Endodermal cell (in vitro differentiated cells): ENCODE measurements around the gene EIF2S3B. TPM values are rescaled to one million over a fixed set of nuclear protein-coding genes. Genes with fewer than 3 reads are reported as not detected.
A peak's percentile ranks its signal among the peaks of the same experiment; 100 is the strongest.

Experiments
- DNase-seq: peaks from one replicate; pipeline ENCODE4 v3.0.0-alpha.2; 2017
- H3K27ac ChIP-seq: 2 replicates; pipeline ENCODE4 v1.5.1; 2013; ENCODE audit warnings: mild to moderate bottlenecking, low read depth, low read length, moderate library complexity
- H3K27me3 ChIP-seq: 2 replicates; pipeline ENCODE4 v1.6.1; 2013; ENCODE audit warnings: mild to moderate bottlenecking, low read length, moderate library complexity; ENCODE audit not compliant: insufficient read depth, control insufficient read depth, poor library complexity, severe bottlenecking
- H3K36me3 ChIP-seq: 2 replicates; pipeline ENCODE4 v1.7.0; 2013; ENCODE audit warnings: mild to moderate bottlenecking, low read length, moderate library complexity; ENCODE audit not compliant: control insufficient read depth, insufficient read depth
- H3K4me1 ChIP-seq: one replicate; pipeline ENCODE4 v1.7.0; 2013; ENCODE audit warnings: low read length; ENCODE audit not compliant: control insufficient read depth, insufficient read depth
- H3K4me3 ChIP-seq: 2 replicates; pipeline ENCODE4 v1.5.1; 2013; ENCODE audit warnings: mild to moderate bottlenecking, low read length, moderate library complexity
- H3K9ac ChIP-seq: 2 replicates; pipeline ENCODE4 v1.6.1; 2013; ENCODE audit warnings: mild to moderate bottlenecking, low read length, moderate library complexity; ENCODE audit not compliant: poor library complexity, severe bottlenecking; ENCODE audit errors: extremely low read depth
- H3K9me3 ChIP-seq: 2 replicates; pipeline ENCODE4 v1.6.1; 2013; ENCODE audit warnings: mild to moderate bottlenecking, low read length, moderate library complexity; ENCODE audit not compliant: control insufficient read depth
- H3K27ac Mint-ChIP-seq: 2 replicates; pipeline ENCODE4 v1.8.0; 2020; ENCODE audit warnings: mixed read lengths
- H3K27me3 Mint-ChIP-seq: 2 replicates; pipeline ENCODE4 v1.8.0; 2021; ENCODE audit warnings: mild to moderate bottlenecking, mixed read lengths; ENCODE audit not compliant: insufficient read depth
- H3K36me3 Mint-ChIP-seq: 2 replicates; pipeline ENCODE4 v1.8.0; 2020; ENCODE audit warnings: low read depth, mixed read lengths
- H3K4me1 Mint-ChIP-seq: 2 replicates; pipeline ENCODE4 v1.8.0; 2020; ENCODE audit warnings: mixed read lengths
- H3K4me3 Mint-ChIP-seq: 2 replicates; pipeline ENCODE4 v1.8.0; 2020; ENCODE audit warnings: mild to moderate bottlenecking, moderate library complexity, mixed read lengths
- H3K9me3 Mint-ChIP-seq: 2 replicates; pipeline ENCODE4 v1.8.0; 2020; ENCODE audit warnings: mild to moderate bottlenecking, mixed read lengths
- WGBS, 2 experiments: methylation state at CpG; one replicate each; pipeline versions ENCODE4 v1.1.5 to v1.1.7; 2013; ENCODE audit warnings: missing lambda C conversion rate in 2 of 2, mixed read lengths in 1 of 2; ENCODE audit not compliant: insufficient coverage in 1 of 2, insufficient read length in 1 of 2; 5-methylcytosine and 5-hydroxymethylcytosine counted together
- total RNA-seq, 2 donors: library from RNA; stranded (reverse); fragmentation: NEBNext Ultra II Directional in 1 of 2; extraction: Animal tissue kit (Norgen Biotek cat#: 25700) in 1 of 2; gene quantifications; 2 replicates in 1 of 2; 3 replicates in 1 of 2; pipeline ENCODE4 v1.2.1, GENCODE V29; 2021
- TF ChIP-seq, protein P1 (sequence below): fragments of 200-600 bp; sonication (generic); conservative IDR thresholded peaks from 2 replicates; pipeline ENCODE4 v1.5.0; 2021; ENCODE audit warnings: antibody characterized with exemption, mild to moderate bottlenecking

EIF2S3B gene
- total RNA-seq, 2 donors from 2014 or later = 2.1 to 5.9 TPM

GRCh38 chr12:10554228-10554755, 48.6 kb downstream of the EIF2S3B start:
- no peak overlapping the region for H3K27ac ChIP-seq

GRCh38 chr12:10554756-10555481, 49.2 kb downstream of the EIF2S3B start:
- H3K9me3 ChIP-seq = peaks cover 15% of the 10 kb centered on the region
- Mint-ChIP-seq H3K4me3 (no peak overlapping the region), H3K27me3 (no peaks in the 10 kb centered on the region), H3K9me3 (peaks cover 14% of the 10 kb centered on the region), H3K27ac (no peak overlapping the region), H3K36me3 (no peaks in the 10 kb centered on the region), H3K4me1 (peaks cover 17% of the 10 kb centered on the region)
- no peaks in the 10 kb centered on the region for H3K36me3 ChIP-seq
- 94 to 95% methylated on average over 5 to 7 of the region's 7 CpGs for WGBS, 2 experiments
- H3K9ac ChIP-seq = no peak overlapping the region
- no peak for DNase-seq
- no peaks in the 10 kb centered on the region for H3K27me3 ChIP-seq
- no peaks in the 10 kb centered on the region for H3K4me1 ChIP-seq
- H3K27ac ChIP-seq = no peak overlapping the region
- TF ChIP-seq, protein P1, sequence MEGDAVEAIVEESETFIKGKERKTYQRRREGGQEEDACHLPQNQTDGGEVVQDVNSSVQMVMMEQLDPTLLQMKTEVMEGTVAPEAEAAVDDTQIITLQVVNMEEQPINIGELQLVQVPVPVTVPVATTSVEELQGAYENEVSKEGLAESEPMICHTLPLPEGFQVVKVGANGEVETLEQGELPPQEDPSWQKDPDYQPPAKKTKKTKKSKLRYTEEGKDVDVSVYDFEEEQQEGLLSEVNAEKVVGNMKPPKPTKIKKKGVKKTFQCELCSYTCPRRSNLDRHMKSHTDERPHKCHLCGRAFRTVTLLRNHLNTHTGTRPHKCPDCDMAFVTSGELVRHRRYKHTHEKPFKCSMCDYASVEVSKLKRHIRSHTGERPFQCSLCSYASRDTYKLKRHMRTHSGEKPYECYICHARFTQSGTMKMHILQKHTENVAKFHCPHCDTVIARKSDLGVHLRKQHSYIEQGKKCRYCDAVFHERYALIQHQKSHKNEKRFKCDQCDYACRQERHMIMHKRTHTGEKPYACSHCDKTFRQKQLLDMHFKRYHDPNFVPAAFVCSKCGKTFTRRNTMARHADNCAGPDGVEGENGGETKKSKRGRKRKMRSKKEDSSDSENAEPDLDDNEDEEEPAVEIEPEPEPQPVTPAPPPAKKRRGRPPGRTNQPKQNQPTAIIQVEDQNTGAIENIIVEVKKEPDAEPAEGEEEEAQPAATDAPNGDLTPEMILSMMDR = no peak
- H3K4me3 ChIP-seq = no peak overlapping the region

More at GRCh38 chr12:10554228-10554755, 48.6 kb downstream of the EIF2S3B start:
- H3K27me3 Mint-ChIP-seq = no peaks in the 10 kb centered on the region
- Histone ChIP-seq H3K27me3 (no peaks in the 10 kb centered on the region), H3K9me3 (peaks cover 15% of the 10 kb centered on the region), H3K4me3 (no peak overlapping the region), H3K36me3 (no peaks in the 10 kb centered on the region), H3K4me1 (no peaks in the 10 kb centered on the region), H3K9ac (no peak overlapping the region)
- no peaks in the 10 kb centered on the region for H3K36me3 Mint-ChIP-seq
- H3K9me3 Mint-ChIP-seq = peaks cover 14% of the 10 kb centered on the region
- WGBS, 2 experiments = 85% methylated on average over 6 of the region's 6 CpGs; no CpG with 5 or more reads in 1 of the 2 experiments
- no peak overlapping the region for H3K4me3 Mint-ChIP-seq
- DNase-seq = no peak
- TF ChIP-seq, protein P1 = no peak
- H3K4me1 Mint-ChIP-seq = peaks cover 17% of the 10 kb centered on the region
- H3K27ac Mint-ChIP-seq = no peak overlapping the region

- Histone ChIP-seq H3K27ac (no peak overlapping the region), H3K9ac (no peak overlapping the region), H3K36me3 (no peaks in the 10 kb centered on the region), H3K4me3 (peak overlapping the region; percentile 7), H3K9me3 (peaks cover 15% of the 10 kb centered on the region), H3K27me3 (no peaks in the 10 kb centered on the region), H3K4me1 (no peaks in the 10 kb centered on the region)
- peak; percentile 71 for DNase-seq
- TF ChIP-seq, protein P1 = no peak
- H3K9me3 Mint-ChIP-seq = peaks cover 11% of the 10 kb centered on the region
- WGBS, 2 experiments = 64 to 70% methylated on average over 4 to 6 of the region's 6 CpGs
- H3K27ac Mint-ChIP-seq = peak overlapping the region; percentile 55
- H3K27me3 Mint-ChIP-seq = no peaks in the 10 kb centered on the region
- no peaks in the 10 kb centered on the region for H3K36me3 Mint-ChIP-seq
- H3K4me3 Mint-ChIP-seq = peak overlapping the region; percentile 0
- H3K4me1 Mint-ChIP-seq = peaks cover 17% of the 10 kb centered on the region
Observed at GRCh38 chr12:10557329-10557728, 51.6 kb downstream of the EIF2S3B start.
